Right lobe of liver (tissue), 6 donors: ENCODE results near the gene CD3E. TPM values are rescaled to one million over a fixed set of nuclear protein-coding genes. Genes with fewer than 3 reads are reported as not detected.

Experiments used
- ATAC-seq, 4 donors: fragments of 200-7000 bp; cut with Tn5 transposase; one replicate each; pipeline ENCODE4 v1.9.1; 2020; ENCODE audit warnings: mild to moderate bottlenecking in 4 of 4, moderate library complexity in 4 of 4
- DNase-seq, 3 donors: peaks; one replicate each; pipeline ENCODE4 v3.0.0-alpha.2; 2020
- H3K27ac ChIP-seq, 3 donors: fragments of 200-600 bp; one replicate each; pipeline ENCODE4 v1.8.0; 2022
- H3K27me3 ChIP-seq, 2 donors: fragments of 200-600 bp; one replicate each; pipeline ENCODE4 v1.8.0; 2022
- H3K36me3 ChIP-seq, 4 donors: fragments of 200-600 bp; sonication (generic) in 1 of 4; one replicate each; pipeline versions ENCODE4 v1.5.1 to v1.8.0; 2017 to 2022; ENCODE audit warnings: control low read depth in 1 of 4
- H3K4me1 ChIP-seq, 4 donors: fragments of 200-600 bp; sonication (generic) in 1 of 4; one replicate each; pipeline versions ENCODE4 v1.5.1 to v1.8.0; 2017 to 2022; ENCODE audit warnings: control low read depth in 1 of 4
- H3K4me3 ChIP-seq, 3 donors: fragments of 200-600 bp; one replicate each; pipeline ENCODE4 v1.8.0; 2022
- H3K9me3 ChIP-seq, 4 donors: fragments of 200-600 bp; sonication (generic) in 1 of 4; one replicate each; pipeline versions ENCODE4 v1.5.1 to v1.8.0; 2017 to 2022; ENCODE audit warnings: control low read depth in 1 of 4
- POLR2A ChIP-seq: fragments of 450-650 bp; IDR thresholded peaks from one replicate; pipeline ENCODE4 v1.6.1; 2017; ENCODE audit warnings: antibody characterized with exemption, mild to moderate bottlenecking
- WGBS: methylation state at CpG from one replicate; pipeline ENCODE4 v1.1.6; 2018; ENCODE audit warnings: low coverage, low lambda C conversion rate; ENCODE audit not compliant: insufficient coverage; ENCODE audit errors: missing lambda C conversion rate; 5-methylcytosine and 5-hydroxymethylcytosine counted together
- intact Hi-C, 2 donors: fragments of 100-400 bp; cut with DNase I; formaldehyde crosslinking; loops; one replicate each; pipeline versions ENCODE4 v1.11.2 to v1.14.1; 2022
- total RNA-seq, 6 experiments: library from RNA; depleted of rRNA in 2 of 6; stranded (reverse); fragments of >200 nt in 2 of 6; fragmentation: NEBNext Ultra II Directional in 3 of 6; extraction: Animal tissue kit (Norgen Biotek cat#: 25700) in 3 of 6; gene quantifications; one replicate each; pipeline versions ENCODE4 v1.1.0 to v1.2.4, GENCODE V29; 2016 to 2023
- TF ChIP-seq, protein P1 (sequence below), 4 donors: fragments of 200-600 bp in 3 of 4; fragments of 450-650 bp in 1 of 4; IDR thresholded peaks; one replicate each; pipeline versions ENCODE4 v1.5.1 to v1.8.0; 2016 to 2022; ENCODE audit warnings: antibody characterized with exemption in 4 of 4, mild to moderate bottlenecking in 2 of 4
- donor health status: DM: no; HTN: yes; CAD: no.
- donor health status: DM: no; HTN: no; CAD: no.
- donor health status: DM: no; HTN: no; CAD: no.
- donor health status: DM: no; HTN: yes; CAD: no.
- donor health status: DM: no; HTN: yes; CAD: no.

The CD3E gene
- total RNA-seq, 6 experiments from 2014 or later: 0.55 to 1.5 (median 0.90) TPM

DNA sequence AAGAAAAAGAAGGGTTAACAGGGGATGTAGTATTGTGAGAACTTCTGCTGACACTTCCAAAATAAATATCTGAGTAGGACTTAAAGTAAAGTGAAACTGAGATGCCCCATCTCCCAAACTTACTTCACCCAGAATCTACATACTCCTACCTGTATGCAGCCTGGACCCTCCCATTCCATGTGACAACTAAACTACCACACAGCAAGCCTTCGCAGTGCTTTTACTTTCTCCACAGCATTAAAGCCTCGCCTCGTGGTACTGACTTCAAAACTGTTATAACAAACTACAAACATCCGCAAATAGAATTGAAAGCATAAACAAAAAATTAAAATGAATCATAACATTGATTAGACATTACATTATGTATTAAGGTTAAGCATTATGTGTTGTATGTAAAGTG lies 41.4 kb upstream of the CD3E start:
- 30% methylated on average over 4 of the region's 4 CpGs for WGBS
- H3K4me3 ChIP-seq: peak overlapping the region; percentile 44 to 62 (median 59)
- peaks cover 0 to 8% (median 4%) of the 10 kb centered on the region in 4 donors for H3K4me1 ChIP-seq
- DNase-seq (no peak), ATAC-seq (peak in 1 of 4 donors; percentile 16)
- intact Hi-C loops: no loop called here
- no peak for TF ChIP-seq POLR2A
- TF ChIP-seq, protein P1, sequence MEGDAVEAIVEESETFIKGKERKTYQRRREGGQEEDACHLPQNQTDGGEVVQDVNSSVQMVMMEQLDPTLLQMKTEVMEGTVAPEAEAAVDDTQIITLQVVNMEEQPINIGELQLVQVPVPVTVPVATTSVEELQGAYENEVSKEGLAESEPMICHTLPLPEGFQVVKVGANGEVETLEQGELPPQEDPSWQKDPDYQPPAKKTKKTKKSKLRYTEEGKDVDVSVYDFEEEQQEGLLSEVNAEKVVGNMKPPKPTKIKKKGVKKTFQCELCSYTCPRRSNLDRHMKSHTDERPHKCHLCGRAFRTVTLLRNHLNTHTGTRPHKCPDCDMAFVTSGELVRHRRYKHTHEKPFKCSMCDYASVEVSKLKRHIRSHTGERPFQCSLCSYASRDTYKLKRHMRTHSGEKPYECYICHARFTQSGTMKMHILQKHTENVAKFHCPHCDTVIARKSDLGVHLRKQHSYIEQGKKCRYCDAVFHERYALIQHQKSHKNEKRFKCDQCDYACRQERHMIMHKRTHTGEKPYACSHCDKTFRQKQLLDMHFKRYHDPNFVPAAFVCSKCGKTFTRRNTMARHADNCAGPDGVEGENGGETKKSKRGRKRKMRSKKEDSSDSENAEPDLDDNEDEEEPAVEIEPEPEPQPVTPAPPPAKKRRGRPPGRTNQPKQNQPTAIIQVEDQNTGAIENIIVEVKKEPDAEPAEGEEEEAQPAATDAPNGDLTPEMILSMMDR (IDR thresholded peaks at IDR 0.05): no peak
- H3K36me3 ChIP-seq: peaks cover 0 to 16% (median 0%) of the 10 kb centered on the region in 4 donors
- peak overlapping the region in 2 of 3 donors; percentile 68 to 87 for H3K27ac ChIP-seq
- no peaks in the 10 kb centered on the region for H3K27me3 ChIP-seq
- no peaks in the 10 kb centered on the region for H3K9me3 ChIP-seq

DNA sequence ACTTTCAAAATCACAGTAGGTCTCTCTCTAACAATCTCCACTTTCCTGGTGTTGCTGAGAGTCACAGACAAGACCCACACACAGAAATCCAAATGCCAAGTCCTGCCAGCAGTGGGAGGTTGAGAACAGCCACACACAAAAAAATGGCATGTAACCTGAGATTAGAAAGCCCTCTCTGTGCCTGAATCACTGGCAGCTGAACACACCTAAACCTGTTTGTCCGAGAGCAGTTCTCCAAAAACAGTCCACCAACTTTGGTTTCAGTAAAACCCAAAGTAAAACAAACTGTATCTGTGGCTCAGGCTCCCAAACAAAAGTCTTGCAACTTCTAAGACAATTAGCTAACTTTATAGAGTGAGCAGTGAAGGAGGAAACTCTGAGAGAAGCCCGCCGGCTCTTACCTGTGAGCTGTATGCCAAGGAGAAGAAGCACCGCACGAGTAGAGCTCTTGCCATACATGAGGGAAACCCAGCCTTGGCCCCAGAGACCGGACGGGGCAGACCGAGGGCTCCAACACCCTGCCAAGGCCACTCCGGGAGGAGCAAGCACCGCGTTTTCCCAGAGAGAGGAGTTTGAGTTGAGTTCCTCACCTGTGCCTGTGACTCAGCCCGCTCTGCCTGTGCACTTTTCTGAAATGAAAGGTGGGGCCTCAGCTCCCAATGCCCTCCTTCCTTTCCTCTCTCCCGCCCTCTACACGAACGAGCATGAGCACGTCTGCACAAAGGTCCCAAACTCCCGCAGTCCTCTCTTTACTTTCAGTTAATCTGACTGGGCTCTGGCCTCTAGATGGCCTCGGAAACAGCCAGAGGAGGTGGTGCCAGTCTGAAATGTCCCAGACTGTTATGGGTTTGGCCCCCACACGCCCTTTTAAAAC lies 40.6 kb upstream of the CD3E start, which contains the start of gene MPZL2:
MPZL2 (minus strand) TSS at position 603 of the 874 bp plus-strand sequence; CDS start at position 459, 144 bp downstream.
- Histone ChIP-seq H3K36me3 (peaks cover 0 to 16% (median 0%) of the 10 kb centered on the region in 4 donors), H3K4me1 (peaks cover 0 to 8% (median 4%) of the 10 kb centered on the region in 4 donors), H3K27me3 (no peaks in the 10 kb centered on the region), H3K4me3 (peak within 1 kb of the TSS; percentile 44 to 62 (median 59)), H3K9me3 (no peaks in the 10 kb centered on the region), H3K27ac (peak within 1 kb of the TSS; percentile 60 to 87 (median 68))
- TF ChIP-seq, protein P1 (IDR thresholded peaks at IDR 0.05): peak in 3 of 4 donors; percentile 21 to 24 (median 23)
- peak; percentile 91 for TF ChIP-seq POLR2A
- WGBS: 3% methylated on average over 18 of the region's 19 CpGs
- ATAC-seq (peak; percentile 97 to 98 (median 98)), DNase-seq (peak; percentile 77 to 89 (median 80))
- intact Hi-C loops: no loop called here

DNA sequence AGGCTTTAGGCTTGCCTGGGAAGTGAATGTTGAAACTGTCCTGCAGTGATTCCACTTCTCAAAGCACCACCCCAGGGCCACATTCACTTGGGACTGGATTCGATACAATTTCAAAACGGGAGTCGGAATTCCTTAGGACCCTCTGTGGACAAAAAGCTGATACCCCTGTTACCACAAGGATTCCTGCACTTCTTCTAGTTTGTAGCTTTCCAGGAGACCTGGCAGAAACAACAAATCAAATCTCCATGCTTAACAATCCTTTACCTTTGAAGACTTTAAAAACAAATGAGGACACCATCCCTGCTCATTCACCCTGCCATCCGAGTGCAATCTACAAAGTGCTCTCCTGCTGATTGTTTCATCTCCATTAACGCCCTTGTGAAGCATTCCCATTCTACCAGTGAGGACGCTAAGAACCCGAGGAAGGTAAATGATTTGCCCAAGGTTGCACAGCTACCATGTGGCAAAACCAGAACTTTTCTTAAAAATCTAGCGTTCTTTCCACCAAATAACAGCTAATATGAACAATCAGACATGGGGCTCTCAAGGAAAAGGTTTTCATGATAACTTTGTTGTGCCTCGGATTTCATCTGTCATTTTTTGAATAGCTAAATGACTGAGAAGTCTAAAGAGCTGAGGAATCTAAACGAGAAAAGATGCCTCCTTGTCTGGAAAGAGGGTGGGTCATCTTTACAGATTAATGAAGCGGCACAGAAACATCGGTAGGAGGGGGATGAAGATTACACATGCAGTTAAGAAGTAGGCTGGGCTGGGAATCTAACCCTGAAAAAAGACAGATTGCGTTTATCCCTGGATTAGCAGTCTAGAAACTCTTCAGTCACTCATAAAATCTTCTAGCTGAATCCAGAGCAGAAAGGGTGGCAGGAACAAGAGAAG lies 39.7 kb upstream of the CD3E start:
- ATAC-seq (no peak), DNase-seq (no peak)
- H3K9me3 ChIP-seq: no peaks in the 10 kb centered on the region
- peaks cover 0 to 7% (median 0%) of the 10 kb centered on the region in 4 donors for H3K36me3 ChIP-seq
- peak overlapping the region in 2 of 3 donors; percentile 59 to 62 for H3K4me3 ChIP-seq
- TF ChIP-seq, protein P1 (IDR thresholded peaks at IDR 0.05): no peak
- TF ChIP-seq POLR2A: no peak
- intact Hi-C loops: no loop called here
- H3K27me3 ChIP-seq: no peaks in the 10 kb centered on the region
- WGBS: 69% methylated on average over 13 of the region's 13 CpGs
- peaks cover 0 to 8% (median 4%) of the 10 kb centered on the region in 4 donors for H3K4me1 ChIP-seq
- H3K27ac ChIP-seq: peak overlapping the region in 2 of 3 donors; percentile 68 to 87

- Histone ChIP-seq H3K9me3 (no peaks in the 10 kb centered on the region), H3K27me3 (no peaks in the 10 kb centered on the region), H3K4me3 (no peak overlapping the region), H3K4me1 (peaks cover 0 to 8% (median 4%) of the 10 kb centered on the region in 4 donors), H3K27ac (no peak overlapping the region), H3K36me3 (peaks cover 0 to 4% (median 0%) of the 10 kb centered on the region in 4 donors)
- WGBS: 29% methylated on average over 1 of the region's 1 CpG
- ATAC-seq: no peak
- intact Hi-C loops: no loop called here
- no peak for TF ChIP-seq POLR2A
- TF ChIP-seq, protein P1 (IDR thresholded peaks at IDR 0.05): no peak
- DNase-seq: no peak
Observed at GRCh38 chr11:118265954-118266353, 38.6 kb upstream of the CD3E start.
